PC-9 (cell line): ENCODE data around the gene BCL2. TPM values are rescaled to one million over a fixed set of nuclear protein-coding genes. Genes with fewer than 3 reads are reported as not detected.
A peak's percentile ranks its signal among the peaks of the same experiment; 100 is the strongest.

Experiments used
- BruUV-seq: library from RNA; stranded (reverse); fragments of 400-500 nt; replicated peaks from 2 replicates; lab custom pipeline; 2021; lab: Mats Ljungman, UMichigan
- CTCF ChIA-PET: fragments of 300-600 bp; sonication (Branson Sonifier 250); formaldehyde crosslinking; loops from one replicate; lab custom pipeline; 2022; ENCODE audit warnings: antibody characterized with exemption; lab: Charles Lee
- POLR2A ChIA-PET: fragments of 300-600 bp; sonication (Branson Sonifier 250); formaldehyde crosslinking; loops from one replicate; lab custom pipeline; 2022; ENCODE audit warnings: antibody characterized with exemption; ENCODE audit not compliant: unreplicated experiment; lab: Charles Lee
- DNase-seq, 2 experiments: peaks; one replicate each; pipeline versions ENCODE4 v3.0.0 to v3.0.0-alpha.2; 2015 to 2022; ENCODE audit warnings: mixed read lengths in 1 of 2
- H2AFZ ChIP-seq: fragments of 200-600 bp; sonication (generic); 2 replicates; pipeline ENCODE4 v1.8.1; 2017; ENCODE audit warnings: antibody characterized with exemption
- H3F3A ChIP-seq: fragments of 200-600 bp; sonication (generic); 2 replicates; pipeline ENCODE4 v1.8.1; 2017; ENCODE audit warnings: antibody characterized with exemption, mild to moderate bottlenecking, low read depth; ENCODE audit not compliant: insufficient read depth
- H3K27ac ChIP-seq: fragments of 200-600 bp; sonication (generic); 2 replicates; pipeline ENCODE4 v1.6.1; 2016; ENCODE audit warnings: mixed run types
- H3K27me3 ChIP-seq: fragments of 200-600 bp; sonication (generic); 2 replicates; pipeline ENCODE4 v1.6.1; 2016; ENCODE audit warnings: low read depth, mixed run types; ENCODE audit not compliant: insufficient read depth
- H3K36me3 ChIP-seq: fragments of 200-600 bp; sonication (generic); 2 replicates; pipeline ENCODE4 v1.6.1; 2016; ENCODE audit warnings: low read depth, mixed run types
- H3K4me1 ChIP-seq: fragments of 200-600 bp; sonication (generic); replicated peaks from 2 replicates; pipeline ENCODE4 v1.6.1; 2016; ENCODE audit warnings: mixed run types; ENCODE audit not compliant: insufficient read depth
- H3K4me2 ChIP-seq: fragments of 200-600 bp; sonication (generic); 2 replicates; pipeline ENCODE4 v1.6.1; 2017; ENCODE audit warnings: mixed run types
- H3K4me3 ChIP-seq: fragments of 200-600 bp; sonication (generic); 2 replicates; pipeline ENCODE4 v1.6.1; 2016; ENCODE audit warnings: mixed run types
- H3K79me2 ChIP-seq: fragments of 200-600 bp; sonication (generic); 2 replicates; pipeline ENCODE4 v1.6.1; 2017; ENCODE audit warnings: low read depth, mixed run types
- H3K9me2 ChIP-seq: fragments of 200-600 bp; sonication (generic); 2 replicates; pipeline ENCODE4 v1.8.1; 2017; ENCODE audit warnings: mild to moderate bottlenecking; ENCODE audit not compliant: insufficient read depth
- H3K9me3 ChIP-seq: fragments of 200-600 bp; sonication (generic); 2 replicates; pipeline ENCODE4 v1.8.1; 2016; ENCODE audit warnings: low read depth; ENCODE audit not compliant: insufficient read depth
- H4K20me1 ChIP-seq: fragments of 200-600 bp; sonication (generic); 2 replicates; pipeline ENCODE4 v1.8.1; 2017; ENCODE audit not compliant: insufficient read depth
- EZH2 ChIP-seq: fragments of 200-600 bp; sonication (generic); IDR thresholded peaks from 2 replicates; pipeline ENCODE4 v1.8.0; 2017; ENCODE audit warnings: antibody characterized with exemption, low read depth
- intact Hi-C: fragments of 100-400 bp; cut with micrococcal nuclease; formaldehyde crosslinking; loops from one replicate; pipeline ENCODE4 v1.10.0; 2022; ENCODE audit not compliant: unreplicated experiment
- total RNA-seq: library from RNA; stranded (reverse); gene quantifications from 2 replicates; pipeline ENCODE4 v1.2.3, GENCODE V29; 2021
- TF ChIP-seq, protein P1 (sequence below): fragments of 200-600 bp; sonication (generic); conservative IDR thresholded peaks from 2 replicates; pipeline ENCODE4 v1.6.1; 2017; ENCODE audit warnings: mixed run types, antibody characterized with exemption, mild to moderate bottlenecking, moderate library complexity

Gene BCL2
- total RNA-seq, 1 experiment from 2014 or later = 2.0 TPM

DNA sequence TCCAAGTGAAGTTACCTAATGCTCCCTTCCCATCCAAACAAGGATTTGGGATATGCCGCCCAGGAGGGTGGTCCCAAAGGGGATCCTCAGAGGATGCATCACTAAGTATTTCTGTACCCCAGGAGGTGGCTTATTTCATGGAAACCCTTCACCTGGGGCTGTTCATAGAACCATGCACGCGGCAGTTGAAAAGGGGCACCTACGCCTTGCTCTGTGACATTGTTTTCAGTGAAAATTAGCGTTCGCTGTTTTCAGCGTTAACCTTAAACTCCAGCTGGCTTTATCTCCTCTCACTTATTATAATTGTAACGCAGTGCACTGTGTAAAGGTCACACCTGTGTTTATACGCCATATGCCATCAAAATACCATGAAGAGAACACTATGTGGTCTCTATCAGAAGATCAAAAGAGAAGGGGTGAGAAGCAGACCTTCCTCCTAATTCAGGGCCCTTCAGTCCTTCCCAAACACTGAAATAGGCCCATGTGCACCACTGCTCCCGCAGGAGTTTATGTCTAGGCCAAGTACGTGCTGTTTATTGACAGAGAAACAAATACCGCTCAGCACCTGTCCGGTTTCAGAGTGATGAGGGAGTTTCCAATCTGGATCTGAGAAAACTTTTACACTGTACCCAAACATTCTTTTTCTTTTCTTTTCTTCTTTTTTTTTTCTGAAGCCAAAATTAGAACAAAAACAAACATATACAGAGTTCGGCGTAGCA lies 162.1 kb downstream of the BCL2 start:
- H3K4me1 ChIP-seq = peaks cover 19% of the 10 kb centered on the region
- intact Hi-C loops = no loop called here
- H3K4me2 ChIP-seq = no peak overlapping the region
- H3F3A ChIP-seq = no peaks in the 10 kb centered on the region
- H3K79me2 ChIP-seq = no peaks in the 10 kb centered on the region
- H3K4me3 ChIP-seq = no peak overlapping the region
- no TSS peak for BruUV-seq
- H3K36me3 ChIP-seq = no peaks in the 10 kb centered on the region
- ChIA-PET POLR2A (no interaction called here), CTCF (interaction anchor here (0.7 kb wide), 1 partner anchor 47 kb away, joined by 4 read pairs; no protein-coding TSS in a partner anchor)
- no peak for DNase-seq
- H3K27ac ChIP-seq = no peak overlapping the region
- H2AFZ ChIP-seq = no peak overlapping the region
- H3K9me2 ChIP-seq = no peaks in the 10 kb centered on the region
- TF ChIP-seq EZH2 = no peak
- TF ChIP-seq, protein P1, sequence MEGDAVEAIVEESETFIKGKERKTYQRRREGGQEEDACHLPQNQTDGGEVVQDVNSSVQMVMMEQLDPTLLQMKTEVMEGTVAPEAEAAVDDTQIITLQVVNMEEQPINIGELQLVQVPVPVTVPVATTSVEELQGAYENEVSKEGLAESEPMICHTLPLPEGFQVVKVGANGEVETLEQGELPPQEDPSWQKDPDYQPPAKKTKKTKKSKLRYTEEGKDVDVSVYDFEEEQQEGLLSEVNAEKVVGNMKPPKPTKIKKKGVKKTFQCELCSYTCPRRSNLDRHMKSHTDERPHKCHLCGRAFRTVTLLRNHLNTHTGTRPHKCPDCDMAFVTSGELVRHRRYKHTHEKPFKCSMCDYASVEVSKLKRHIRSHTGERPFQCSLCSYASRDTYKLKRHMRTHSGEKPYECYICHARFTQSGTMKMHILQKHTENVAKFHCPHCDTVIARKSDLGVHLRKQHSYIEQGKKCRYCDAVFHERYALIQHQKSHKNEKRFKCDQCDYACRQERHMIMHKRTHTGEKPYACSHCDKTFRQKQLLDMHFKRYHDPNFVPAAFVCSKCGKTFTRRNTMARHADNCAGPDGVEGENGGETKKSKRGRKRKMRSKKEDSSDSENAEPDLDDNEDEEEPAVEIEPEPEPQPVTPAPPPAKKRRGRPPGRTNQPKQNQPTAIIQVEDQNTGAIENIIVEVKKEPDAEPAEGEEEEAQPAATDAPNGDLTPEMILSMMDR = no peak
- H4K20me1 ChIP-seq = no peaks in the 10 kb centered on the region
- no peaks in the 10 kb centered on the region for H3K27me3 ChIP-seq
- no peaks in the 10 kb centered on the region for H3K9me3 ChIP-seq

DNA sequence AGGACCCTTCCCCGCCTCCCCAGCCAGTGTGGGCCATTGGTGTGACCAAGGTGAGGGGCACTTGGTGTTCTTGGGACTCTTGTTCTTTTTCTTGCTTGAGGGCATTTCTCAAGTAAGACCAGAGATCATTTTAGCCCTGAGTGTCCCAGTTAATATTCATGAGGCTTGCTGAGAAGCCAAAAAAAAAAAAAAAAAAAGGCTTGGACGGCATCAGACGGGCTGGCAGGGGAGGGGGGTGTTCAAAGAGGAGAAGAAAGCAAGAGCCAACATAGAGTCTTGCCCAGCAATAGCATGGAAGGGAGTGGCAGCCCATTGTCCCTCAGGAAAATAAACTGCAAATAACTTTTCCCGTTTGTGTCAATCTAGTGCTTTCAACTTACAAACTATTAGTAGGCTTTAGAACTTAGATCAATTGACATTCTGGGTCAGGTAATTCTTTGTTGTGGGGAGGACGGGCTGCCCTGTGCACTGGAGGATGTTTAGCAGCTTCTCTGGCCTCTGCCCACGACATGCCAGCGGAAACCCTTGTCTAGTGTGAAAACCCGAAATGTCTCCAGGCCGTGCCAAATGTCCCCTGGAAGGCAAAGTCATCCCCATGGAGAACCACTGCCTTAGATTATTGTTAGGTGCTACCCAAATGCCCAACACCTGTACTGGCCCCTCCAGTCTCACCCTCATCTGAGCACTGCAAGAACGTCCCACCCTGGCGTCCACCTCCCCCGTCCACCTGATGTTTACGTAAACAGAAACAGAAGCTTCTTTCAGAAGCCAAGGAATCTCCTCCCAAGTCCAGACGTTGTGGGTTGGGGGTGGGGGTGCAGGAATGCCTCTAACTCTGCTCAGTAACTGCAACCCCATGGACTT lies 163.4 kb downstream of the BCL2 start:
- intact Hi-C loops = loop anchor here (1.0 kb wide), 1 partner anchor 164 kb away; no protein-coding TSS in a partner anchor
- no peaks in the 10 kb centered on the region for H3K9me2 ChIP-seq
- H3K4me1 ChIP-seq = peaks cover 7% of the 10 kb centered on the region
- ChIA-PET CTCF (no interaction called here), POLR2A (no interaction called here)
- TF ChIP-seq EZH2 = no peak
- TF ChIP-seq, protein P1 = no peak
- H3K36me3 ChIP-seq = no peaks in the 10 kb centered on the region
- H3K27me3 ChIP-seq = no peaks in the 10 kb centered on the region
- H2AFZ ChIP-seq = peak overlapping the region; percentile 42; the same call in 1 of the 2 replicates
- no peaks in the 10 kb centered on the region for H4K20me1 ChIP-seq
- H3K79me2 ChIP-seq = no peaks in the 10 kb centered on the region
- H3K9me3 ChIP-seq = no peaks in the 10 kb centered on the region
- H3K4me3 ChIP-seq = peak overlapping the region; percentile 46; the same call in 1 of the 2 replicates
- no peak for DNase-seq
- no peaks in the 10 kb centered on the region for H3F3A ChIP-seq
- H3K27ac ChIP-seq = no peak overlapping the region
- H3K4me2 ChIP-seq = peak overlapping the region; percentile 69
- no TSS peak for BruUV-seq

- H3K36me3 ChIP-seq = no peaks in the 10 kb centered on the region
- ChIA-PET POLR2A (no interaction called here), CTCF (interaction anchor here (0.6 kb wide), 1 partner anchor 137 kb away, joined by 3 read pairs; no protein-coding TSS in a partner anchor)
- H3K9me3 ChIP-seq = no peaks in the 10 kb centered on the region
- H3K4me3 ChIP-seq = peak overlapping the region; percentile 46; the same call in 1 of the 2 replicates
- intact Hi-C loops = loop anchor here (1.0 kb wide), 1 partner anchor 165 kb away; no protein-coding TSS in a partner anchor
- peak; percentile 60 to 63 for DNase-seq
- peaks cover 5% of the 10 kb centered on the region; the same call in 1 of the 2 replicates for H3K4me1 ChIP-seq
- no TSS peak for BruUV-seq
- H4K20me1 ChIP-seq = no peaks in the 10 kb centered on the region
- no peaks in the 10 kb centered on the region for H3F3A ChIP-seq
- H2AFZ ChIP-seq = peak overlapping the region; percentile 42
- TF ChIP-seq, protein P1 = peak; percentile 92
- TF ChIP-seq EZH2 = no peak
- no peaks in the 10 kb centered on the region for H3K27me3 ChIP-seq
- peak overlapping the region; percentile 69 for H3K4me2 ChIP-seq
- H3K27ac ChIP-seq = no peak overlapping the region
- no peaks in the 10 kb centered on the region for H3K9me2 ChIP-seq
- H3K79me2 ChIP-seq = no peaks in the 10 kb centered on the region
Observed at GRCh38 chr18:63155169-63155852, 164.3 kb downstream of the BCL2 start.
